ENCODE measurements around the gene TMPRSS9.
"Not testable (repeated sequence)": the region's sequence is repeated elsewhere in the genome, so short reads cannot be mapped to it uniquely, and the experiment has no call there.

The TMPRSS9 gene

DNA sequence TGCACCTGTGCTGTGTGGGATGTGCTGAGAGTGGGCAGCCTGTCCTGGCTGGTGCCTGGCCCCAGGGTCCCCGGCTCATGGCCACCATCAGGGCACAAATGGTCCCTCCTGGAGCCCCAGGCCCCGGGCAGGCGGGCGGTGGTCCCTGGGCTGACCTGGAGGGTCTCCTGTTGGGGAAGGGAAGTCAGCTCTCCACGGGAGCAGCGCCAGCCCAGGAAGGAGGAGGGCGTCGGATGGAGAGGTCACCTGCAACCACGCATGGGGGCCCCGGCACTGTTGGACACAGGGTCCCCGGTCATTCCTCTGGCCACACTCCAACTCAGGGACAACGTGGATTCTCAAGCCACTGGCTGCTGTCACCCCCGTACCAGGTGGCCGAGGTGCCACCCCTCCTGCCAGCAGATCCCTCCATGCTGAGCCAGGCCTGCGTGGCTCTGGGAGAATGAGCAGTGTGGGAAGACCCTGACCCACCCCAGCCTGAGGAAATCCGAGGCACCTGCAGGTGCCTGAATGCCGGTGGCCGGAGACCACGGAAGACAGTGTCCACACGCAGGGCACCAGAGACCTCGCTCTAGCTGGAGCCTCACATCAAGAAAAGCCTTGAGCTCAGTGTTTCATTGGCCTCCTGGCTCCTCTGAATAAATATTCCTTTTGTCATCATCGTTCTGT, 83.2 kb downstream of the TMPRSS9 start:
- DNase-seq, result no peak

GRCh38 chr19:2443785-2444182, 83.7 kb downstream of the TMPRSS9 start:
- DNase-seq, result no peak

GRCh38 chr19:2444251-2445002, 84.4 kb downstream of the TMPRSS9 start:
- no peak for DNase-seq

DNA sequence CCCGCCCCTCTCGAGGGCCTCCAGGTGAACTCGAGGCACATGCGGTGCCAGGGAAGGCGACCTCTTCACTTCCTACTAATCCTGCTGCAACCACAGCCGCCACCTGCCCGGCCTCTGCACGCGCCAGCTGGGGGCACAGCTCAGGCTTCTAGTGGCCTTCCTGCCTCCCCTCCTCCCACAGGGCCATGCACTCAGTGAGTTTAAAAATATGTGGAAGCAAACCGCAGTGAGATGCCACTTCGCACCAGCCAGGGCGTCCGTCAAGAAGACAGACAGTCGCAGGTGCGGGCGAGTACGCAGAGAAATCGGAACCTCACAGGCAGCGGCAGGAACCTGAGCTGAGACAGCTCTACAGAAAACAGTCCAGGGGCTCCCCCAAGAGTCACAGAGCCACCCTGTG, 86.3 kb downstream of the TMPRSS9 start:
- DNase-seq, result no peak

DNA sequence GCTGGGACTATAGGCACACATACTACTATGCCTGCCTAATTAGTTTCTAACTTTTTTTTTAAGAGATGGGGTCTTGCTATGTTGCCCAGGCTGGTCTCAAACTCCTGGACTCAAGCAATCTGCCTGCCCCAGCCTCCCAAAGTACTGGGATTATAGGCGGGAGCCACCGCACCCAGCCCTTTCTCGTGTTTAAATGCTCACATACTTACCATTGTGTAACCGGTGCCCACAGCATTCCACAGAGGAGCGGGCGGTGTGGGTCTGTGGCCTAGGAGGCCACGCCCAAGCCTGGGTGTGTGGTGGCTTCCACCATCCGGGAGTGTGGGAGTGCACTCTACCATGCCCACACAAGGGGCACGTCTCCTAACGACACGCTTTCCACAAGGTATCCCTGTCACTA, 89.0 kb downstream of the TMPRSS9 start:
- no peak for DNase-seq

DNA sequence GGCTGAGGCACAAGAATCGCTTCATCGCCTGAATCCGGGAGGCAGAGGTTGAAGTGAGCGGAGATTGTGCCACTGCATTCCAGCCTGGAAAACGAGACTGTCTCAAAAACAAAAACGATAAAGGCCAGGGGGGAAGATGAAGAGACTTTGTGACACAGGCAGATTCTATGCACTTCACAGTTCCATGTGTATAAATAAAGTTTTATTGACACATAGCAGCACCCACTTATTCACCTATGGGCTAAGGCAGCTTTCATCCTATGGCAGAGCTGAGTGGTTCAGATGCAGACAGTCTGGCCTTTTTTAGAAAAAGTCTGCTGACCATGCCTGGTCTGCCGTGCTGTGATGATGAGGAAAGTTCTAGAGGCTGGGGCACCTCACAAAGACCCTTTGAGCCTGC, 91.1 kb downstream of the TMPRSS9 start:
- DNase-seq, result no peak

DNA sequence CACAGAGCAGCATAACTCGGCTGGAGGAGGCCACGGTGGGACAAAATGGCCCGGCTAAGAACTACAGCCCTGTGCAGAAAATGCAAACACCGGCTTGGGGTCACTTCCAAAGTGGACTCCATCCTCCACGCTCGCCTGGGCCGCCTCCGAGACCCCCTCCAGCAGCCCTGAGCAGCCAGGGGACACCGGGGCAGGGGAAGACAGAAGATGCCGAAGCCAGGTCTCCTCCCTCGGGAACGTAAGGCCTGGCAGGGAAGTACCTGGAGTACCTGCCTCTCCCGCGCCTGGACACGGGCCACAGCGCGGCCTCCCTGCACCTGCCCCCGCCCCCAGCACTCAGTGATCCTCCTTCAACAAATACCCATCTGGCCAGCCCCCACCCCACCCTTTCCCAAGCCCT, 91.7 kb downstream of the TMPRSS9 start:
- no peak for DNase-seq

DNA sequence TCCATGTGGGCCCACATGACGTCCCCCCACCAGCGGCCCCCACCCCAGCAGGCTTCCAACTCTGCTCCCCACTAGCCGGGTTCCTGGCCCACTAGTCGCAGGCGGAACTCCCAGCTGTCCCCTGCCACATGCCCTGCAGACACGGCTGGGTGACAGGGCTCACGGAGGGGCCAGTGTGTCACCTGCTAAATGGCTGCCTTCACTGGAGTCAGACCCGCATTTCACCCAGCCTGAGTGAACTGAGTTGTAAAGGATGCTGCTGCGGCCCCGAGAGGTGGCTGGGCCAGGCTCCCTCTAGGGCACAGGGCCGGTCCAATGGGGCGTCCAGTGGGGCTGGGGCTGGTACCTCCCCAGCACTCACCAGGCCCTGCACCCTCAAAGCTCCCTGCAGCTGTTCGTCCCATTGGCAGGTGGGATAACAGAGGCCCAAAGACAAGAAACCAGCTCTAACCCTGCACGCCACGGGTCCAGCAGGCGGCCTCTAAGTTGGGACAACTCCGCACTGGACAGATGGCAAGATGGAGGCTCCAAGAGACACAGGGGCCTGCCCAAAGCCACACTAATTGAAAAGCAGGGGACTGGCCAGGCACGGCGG, 93.5 kb downstream of the TMPRSS9 start:
- DNase-seq, result no peak

- DNase-seq, result no peak
These were observed 94.3 kb downstream of the TMPRSS9 start for GRCh38 chr19:2454199-2454961.

- DNase-seq, result no peak
These were observed 95.1 kb downstream of the TMPRSS9 start for GRCh38 chr19:2454962-2455850.

- no peak for DNase-seq
These were observed 95.9 kb downstream of the TMPRSS9 start for GRCh38 chr19:2455851-2456570.

DNA sequence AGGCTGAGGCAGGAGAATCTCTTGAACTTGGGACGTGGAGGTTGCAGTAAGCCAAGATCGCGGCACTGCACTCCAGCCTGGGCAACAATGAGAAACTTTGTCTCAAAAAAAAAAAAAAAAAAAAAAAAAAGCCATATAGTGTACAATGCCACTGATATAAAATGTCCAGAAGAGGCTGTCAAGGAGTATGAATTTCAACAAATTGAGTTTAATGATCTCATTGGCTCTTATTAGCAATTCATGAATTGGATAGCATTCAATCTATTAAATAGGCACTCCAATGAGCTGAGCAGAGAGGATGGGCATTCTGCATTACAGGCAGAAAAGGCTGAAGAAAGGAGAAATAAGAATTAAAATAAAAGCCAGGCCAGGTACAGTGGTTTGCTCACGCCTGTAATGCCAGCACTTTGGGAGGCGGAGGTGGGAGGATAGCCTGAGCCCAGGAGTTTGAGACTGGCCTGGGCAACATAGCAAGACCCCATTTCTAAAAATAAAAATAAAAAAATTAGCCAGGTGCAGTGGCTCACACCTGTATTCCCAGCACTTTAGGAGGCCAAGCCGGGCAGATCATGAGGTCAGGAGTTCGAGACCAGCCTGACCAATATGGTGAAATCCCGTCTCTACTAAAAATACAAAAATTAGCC, 97.5 kb downstream of the TMPRSS9 start:
- DNase-seq, result no peak

DNA sequence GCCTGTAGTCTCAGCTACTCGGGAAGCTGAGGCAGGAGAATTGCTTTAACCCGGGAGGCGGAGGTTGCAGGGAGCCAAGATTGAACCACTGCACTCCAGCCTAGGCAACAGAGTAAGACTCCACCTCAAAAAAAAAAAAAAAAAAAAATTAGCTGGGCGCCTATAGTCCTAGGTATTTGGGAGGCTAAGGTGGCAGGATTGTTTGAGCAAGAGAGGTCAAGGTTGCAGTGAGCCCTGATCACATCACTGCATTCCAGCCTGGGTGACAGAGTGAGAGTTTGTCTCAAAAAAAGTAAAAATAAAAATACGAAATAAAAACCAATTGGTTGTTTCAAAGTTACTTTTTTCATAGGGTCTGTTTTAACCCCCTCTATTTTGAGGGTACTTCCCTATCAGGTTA, 98.0 kb downstream of the TMPRSS9 start:
- DNase-seq, result no peak

- DNase-seq, result not testable (repeated sequence)
These were observed 98.7 kb downstream of the TMPRSS9 start for GRCh38 chr19:2458776-2459175.

GRCh38 chr19:2460245-2460644, 100.2 kb downstream of the TMPRSS9 start:
- no peak for DNase-seq

- no peak for DNase-seq
These were observed 101.9 kb downstream of the TMPRSS9 start for GRCh38 chr19:2461751-2462634.

- DNase-seq, result no peak
These were observed 102.8 kb downstream of the TMPRSS9 start for GRCh38 chr19:2462635-2463421.

DNA sequence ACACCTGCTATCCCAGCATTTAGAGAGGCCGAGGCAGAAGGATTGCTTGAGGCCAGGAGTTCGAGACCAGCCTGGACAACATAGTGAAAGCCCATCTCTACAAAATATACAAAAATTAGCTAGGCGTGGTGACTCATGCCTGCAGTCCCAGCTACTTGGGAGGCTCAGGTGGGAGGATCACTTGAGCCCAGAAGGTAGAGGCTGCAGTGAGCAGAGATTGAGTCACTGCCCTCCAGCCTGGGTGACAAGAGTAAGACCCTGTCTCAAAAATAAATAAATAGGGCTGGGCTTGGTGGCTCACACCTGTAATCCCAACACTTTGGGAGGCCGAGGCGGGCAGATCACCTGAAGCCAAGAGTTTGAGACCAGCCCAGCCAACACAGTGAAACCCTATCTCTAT, 103.6 kb downstream of the TMPRSS9 start:
- DNase-seq, result not testable (repeated sequence)

- DNase-seq, result no peak
These were observed 104.3 kb downstream of the TMPRSS9 start for GRCh38 chr19:2464389-2464788.

Data from activated CD4-positive, alpha-beta T cell treated with anti-CD3 and anti-CD28 coated beads for 1 hour (primary cell).